GM12873 (cell line): ENCODE measurements around the gene FAM20C.

Experiments
- TF ChIP-seq, protein P1 (sequence below): IDR thresholded peaks from 2 replicates; pipeline ENCODE4 v1.5.1; 2012; ENCODE audit warnings: low read depth, mild to moderate bottlenecking, moderate library complexity, low read length, control low read depth; ENCODE audit not compliant: insufficient read depth; ENCODE audit errors: missing control alignments

The FAM20C gene

DNA sequence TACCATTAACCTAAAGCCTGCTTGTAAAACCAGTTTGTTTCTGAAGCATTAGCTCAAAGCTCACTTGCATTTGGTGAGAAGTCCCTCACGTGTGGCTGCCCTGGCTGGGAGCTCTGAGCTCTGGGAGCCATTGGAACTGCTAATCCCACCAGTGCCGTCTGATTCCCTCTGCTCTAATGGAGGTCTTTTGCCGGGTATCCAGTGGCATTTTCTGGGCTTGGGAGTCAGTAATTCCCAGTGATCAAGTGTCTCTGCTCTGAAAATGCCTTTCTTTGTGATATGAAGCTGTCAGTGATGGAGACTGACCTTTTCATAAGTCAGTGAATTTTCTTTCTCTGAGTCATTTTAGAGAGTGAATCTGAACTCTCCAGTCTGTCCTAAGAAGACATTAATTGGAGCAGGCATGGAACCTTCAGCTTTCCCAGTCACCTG lies 36.9 kb upstream of the FAM20C start:
- TF ChIP-seq, protein P1, sequence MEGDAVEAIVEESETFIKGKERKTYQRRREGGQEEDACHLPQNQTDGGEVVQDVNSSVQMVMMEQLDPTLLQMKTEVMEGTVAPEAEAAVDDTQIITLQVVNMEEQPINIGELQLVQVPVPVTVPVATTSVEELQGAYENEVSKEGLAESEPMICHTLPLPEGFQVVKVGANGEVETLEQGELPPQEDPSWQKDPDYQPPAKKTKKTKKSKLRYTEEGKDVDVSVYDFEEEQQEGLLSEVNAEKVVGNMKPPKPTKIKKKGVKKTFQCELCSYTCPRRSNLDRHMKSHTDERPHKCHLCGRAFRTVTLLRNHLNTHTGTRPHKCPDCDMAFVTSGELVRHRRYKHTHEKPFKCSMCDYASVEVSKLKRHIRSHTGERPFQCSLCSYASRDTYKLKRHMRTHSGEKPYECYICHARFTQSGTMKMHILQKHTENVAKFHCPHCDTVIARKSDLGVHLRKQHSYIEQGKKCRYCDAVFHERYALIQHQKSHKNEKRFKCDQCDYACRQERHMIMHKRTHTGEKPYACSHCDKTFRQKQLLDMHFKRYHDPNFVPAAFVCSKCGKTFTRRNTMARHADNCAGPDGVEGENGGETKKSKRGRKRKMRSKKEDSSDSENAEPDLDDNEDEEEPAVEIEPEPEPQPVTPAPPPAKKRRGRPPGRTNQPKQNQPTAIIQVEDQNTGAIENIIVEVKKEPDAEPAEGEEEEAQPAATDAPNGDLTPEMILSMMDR: no peak

- TF ChIP-seq, protein P1: no peak
Measured at GRCh38 chr7:156111-157007, 36.0 kb upstream of the FAM20C start.

- TF ChIP-seq, protein P1: no peak
Measured at GRCh38 chr7:157008-157310, 35.4 kb upstream of the FAM20C start.

DNA sequence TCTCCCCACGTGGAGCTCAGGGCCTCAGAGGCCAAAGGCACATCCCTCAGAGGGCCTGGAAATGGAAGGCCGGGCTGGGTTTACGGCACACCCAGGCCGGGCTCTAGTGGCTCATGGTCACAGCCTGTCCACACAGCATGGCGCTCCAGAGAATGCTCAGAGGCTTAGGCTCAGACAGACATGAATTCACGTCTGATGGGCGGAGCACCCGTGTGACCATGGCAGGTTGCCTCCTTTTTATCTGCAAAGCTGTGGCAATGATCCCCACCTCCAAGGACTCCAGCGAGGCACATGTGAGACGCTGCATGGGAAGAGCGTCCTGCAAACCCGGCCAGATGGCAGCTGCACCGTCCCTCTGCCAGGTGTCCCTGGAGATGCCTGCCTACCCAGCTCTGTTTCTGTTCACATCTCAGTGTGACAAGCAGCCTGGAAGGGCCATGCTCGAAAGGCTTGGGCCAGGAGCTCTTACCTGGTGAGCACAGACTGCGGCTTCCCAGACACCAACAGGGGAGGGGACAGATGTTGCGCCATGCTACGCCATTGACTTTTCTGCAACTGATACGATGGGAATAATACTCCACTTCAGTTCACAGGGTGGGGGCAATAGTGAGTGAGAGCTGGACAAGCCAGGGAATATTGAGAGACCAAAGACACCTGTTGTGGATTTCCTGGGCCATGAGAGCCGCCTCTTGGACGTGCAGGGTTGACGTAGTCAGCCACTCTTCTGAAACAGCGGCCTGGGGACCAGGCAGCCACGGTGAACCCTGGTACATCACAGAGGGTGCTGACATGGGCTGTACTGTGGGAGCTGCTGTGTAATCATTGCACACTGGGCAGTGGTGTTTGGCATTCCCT lies 34.4 kb upstream of the FAM20C start:
- TF ChIP-seq, protein P1: no peak

DNA sequence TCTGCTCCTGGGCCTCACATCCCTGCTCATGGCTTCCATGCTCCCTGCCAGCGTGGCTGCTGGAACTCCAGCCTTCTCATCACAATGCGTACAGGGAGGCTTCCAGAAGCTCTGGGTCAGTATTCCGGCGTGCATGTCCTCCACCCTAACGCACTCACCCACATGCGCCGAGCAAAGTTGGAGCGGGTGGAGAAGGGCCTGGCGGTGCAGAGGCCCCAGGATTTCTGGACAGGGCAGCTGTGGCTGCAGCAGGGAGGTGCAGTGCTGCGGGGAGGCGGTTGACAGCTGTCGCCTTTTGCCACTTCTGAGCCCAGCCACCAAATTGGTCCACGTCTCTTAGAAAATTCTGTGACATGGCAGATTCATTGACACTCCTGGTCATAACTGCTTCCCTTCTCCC lies 33.6 kb upstream of the FAM20C start:
- TF ChIP-seq, protein P1: no peak

GRCh38 chr7:159370-160270 lies 32.8 kb upstream of the FAM20C start:
- TF ChIP-seq, protein P1: no peak
